H1 (cell line): ENCODE data around the gene SHLD1. TPM values are rescaled to one million over a fixed set of nuclear protein-coding genes. Genes with fewer than 3 reads are reported as not detected.

Experiments used
- CTCF ChIA-PET: fragments of 300-600 bp; sonication (Branson Sonifier 250); formaldehyde crosslinking; loops from one replicate; lab custom pipeline; 2021; ENCODE audit not compliant: partially characterized antibody; lab: Charles Lee
- POLR2A ChIA-PET: fragments of 300-600 bp; sonication (Branson Sonifier 250); formaldehyde crosslinking; loops from one replicate; lab custom pipeline; 2021; ENCODE audit warnings: inconsistent platforms; ENCODE audit not compliant: partially characterized antibody; lab: Charles Lee
- DNase-seq, 2 experiments: peaks; one replicate each; pipeline versions ENCODE4 v3.0.0 to v3.0.0-alpha.2; 2010 to 2022; ENCODE audit warnings: low spot score in 2 of 2, low read depth in 1 of 2, mixed read lengths in 1 of 2
- FAIRE-seq: peaks from 2 replicates; lab custom pipeline; 2011; peaks lifted over from hg19 to GRCh38; lab: Jason Lieb, UNC
- H2AFZ ChIP-seq: 2 replicates; pipeline ENCODE4 v1.8.1; 2012; ENCODE audit warnings: low read length, inconsistent platforms
- H2AK5ac ChIP-seq: 2 replicates; pipeline ENCODE4 v1.6.1; 2013; ENCODE audit warnings: low read depth, low read length
- H2BK120ac ChIP-seq: replicated peaks from 2 replicates; pipeline ENCODE3; 2013; ENCODE audit warnings: low read depth, low read length, inconsistent platforms
- H2BK12ac ChIP-seq: 2 replicates; pipeline ENCODE4 v1.6.1; 2013; ENCODE audit warnings: low read depth, low read length
- H2BK15ac ChIP-seq: 2 replicates; pipeline ENCODE4 v1.6.1; 2013; ENCODE audit warnings: low read length
- H2BK20ac ChIP-seq: 2 replicates; pipeline ENCODE4 v1.6.1; 2013; ENCODE audit warnings: low read length
- H2BK5ac ChIP-seq: 2 replicates; pipeline ENCODE4 v1.6.1; 2013; ENCODE audit warnings: low read depth, low read length
- H3K14ac ChIP-seq: 2 replicates; pipeline ENCODE4 v1.6.1; 2013; ENCODE audit warnings: inconsistent platforms; ENCODE audit not compliant: insufficient read length
- H3K18ac ChIP-seq: 2 replicates; pipeline ENCODE4 v1.6.1; 2013; ENCODE audit warnings: low read length; ENCODE audit errors: extremely low read depth
- H3K23ac ChIP-seq: 2 replicates; pipeline ENCODE4 v1.6.1; 2013; ENCODE audit warnings: inconsistent platforms; ENCODE audit not compliant: insufficient read length
- H3K23me2 ChIP-seq: 2 replicates; pipeline ENCODE4 v1.6.1; 2013; ENCODE audit warnings: low read depth, low read length
- H3K27ac ChIP-seq: 2 replicates; pipeline ENCODE4 v1.6.1; 2011; ENCODE audit warnings: low read depth, low read length, inconsistent platforms
- H3K27me3 ChIP-seq, 4 experiments: replicated peaks in 1 of 4; 1 replicate in 1 of 4; 2 replicates in 3 of 4; pipeline versions ENCODE4 v1.6.1 to v1.8.1; 2011 to 2013; ENCODE audit warnings: low read length in 3 of 4, mild to moderate bottlenecking in 3 of 4, inconsistent platforms in 2 of 4, mixed read lengths in 2 of 4, moderate library complexity in 1 of 4; ENCODE audit not compliant: control insufficient read depth in 3 of 4, insufficient read depth in 3 of 4; ENCODE audit errors: extremely low read depth in 1 of 4
- H3K36me3 ChIP-seq, 4 experiments: 2 replicates each; pipeline versions ENCODE4 v1.6.1 to v1.8.1; 2011 to 2013; ENCODE audit warnings: mild to moderate bottlenecking in 4 of 4, low read length in 3 of 4, moderate library complexity in 2 of 4, control low read depth in 1 of 4, inconsistent platforms in 1 of 4; ENCODE audit not compliant: insufficient read depth in 4 of 4, control insufficient read depth in 2 of 4
- H3K4ac ChIP-seq: replicated peaks from 2 replicates; pipeline ENCODE3; 2013; ENCODE audit warnings: low read length, low read depth, mixed read lengths, inconsistent platforms; ENCODE audit not compliant: insufficient read length
- H3K4me1 ChIP-seq, 4 experiments: replicated peaks in 1 of 4; 1 replicate in 1 of 4; 2 replicates in 3 of 4; pipeline versions ENCODE4 v1.6.1 to v1.8.1; 2011 to 2013; ENCODE audit warnings: low read length in 3 of 4, inconsistent platforms in 2 of 4, mixed read lengths in 1 of 4; ENCODE audit not compliant: insufficient read depth in 4 of 4, control insufficient read depth in 3 of 4
- H3K4me2 ChIP-seq, 2 experiments: 2 replicates each; pipeline versions ENCODE4 v1.6.1 to v1.8.1; 2011 to 2013; ENCODE audit warnings: low read depth in 2 of 2, low read length in 2 of 2, control low read depth in 1 of 2, inconsistent platforms in 1 of 2, mild to moderate bottlenecking in 1 of 2; ENCODE audit not compliant: insufficient read depth in 1 of 2
- H3K4me3 ChIP-seq, 4 experiments: fragments of 200-600, 300-600 bp in 1 of 4; sonication (generic), shearing (Covaris generic), sonication (Bioruptor Twin) in 1 of 4; 2 replicates each; pipeline versions ENCODE4 v1.5.1 to v1.8.1; 2011 to 2016; ENCODE audit warnings: low read length in 4 of 4, low read depth in 3 of 4, control low read depth in 2 of 4, inconsistent platforms in 2 of 4, mild to moderate bottlenecking in 2 of 4, mixed read lengths in 1 of 4, moderate library complexity in 1 of 4; ENCODE audit not compliant: insufficient read depth in 2 of 4; ENCODE audit errors: extremely low read depth in 1 of 4
- H3K56ac ChIP-seq: replicated peaks from 2 replicates; pipeline ENCODE3; 2013; ENCODE audit warnings: low read depth, mild to moderate bottlenecking, mixed read lengths, low read length, inconsistent platforms; ENCODE audit not compliant: insufficient read length
- H3K79me1 ChIP-seq: 2 replicates; pipeline ENCODE4 v1.6.1; 2013; ENCODE audit warnings: low read depth, low read length, control low read depth
- H3K79me2 ChIP-seq, 2 experiments: 2 replicates each; pipeline versions ENCODE4 v1.6.1 to v1.8.1; 2012 to 2013; ENCODE audit warnings: low read length in 2 of 2, mild to moderate bottlenecking in 2 of 2, inconsistent platforms in 1 of 2; ENCODE audit not compliant: insufficient read depth in 2 of 2, control insufficient read depth in 1 of 2
- H3K9ac ChIP-seq, 4 experiments: replicated peaks in 1 of 4; 1 replicate in 1 of 4; 2 replicates in 3 of 4; pipeline versions ENCODE4 v1.6.1 to v1.8.1; 2011 to 2013; ENCODE audit warnings: low read depth in 3 of 4, low read length in 3 of 4, control low read depth in 2 of 4, mild to moderate bottlenecking in 2 of 4, moderate library complexity in 2 of 4, inconsistent platforms in 1 of 4; ENCODE audit errors: extremely low read depth in 1 of 4
- H3K9me3 ChIP-seq, 2 experiments: 2 replicates each; pipeline versions ENCODE4 v1.6.1 to v1.8.1; 2012 to 2013; ENCODE audit warnings: mild to moderate bottlenecking in 2 of 2, moderate library complexity in 2 of 2, control low read depth in 1 of 2, inconsistent platforms in 1 of 2, low read depth in 1 of 2, low read length in 1 of 2, mixed read lengths in 1 of 2; ENCODE audit not compliant: insufficient read depth in 2 of 2
- H4K20me1 ChIP-seq, 2 experiments: replicated peaks in 1 of 2; 2 replicates each; pipeline versions ENCODE3 to v1.8.1; 2011 to 2013; ENCODE audit warnings: inconsistent platforms in 2 of 2, low read length in 2 of 2, mild to moderate bottlenecking in 1 of 2; ENCODE audit not compliant: insufficient read depth in 2 of 2, control insufficient read depth in 1 of 2
- H4K5ac ChIP-seq: 2 replicates; pipeline ENCODE4 v1.6.1; 2013; ENCODE audit warnings: low read length, low read depth, mixed read lengths, inconsistent platforms; ENCODE audit not compliant: insufficient read length
- H4K8ac ChIP-seq: 2 replicates; pipeline ENCODE4 v1.8.0; 2013; ENCODE audit warnings: mild to moderate bottlenecking, moderate library complexity, low read length, inconsistent platforms; ENCODE audit not compliant: insufficient read depth; ENCODE audit errors: extremely low read depth
- H4K91ac ChIP-seq: replicated peaks from 2 replicates; pipeline ENCODE3; 2013; ENCODE audit warnings: low read length, mixed read lengths, inconsistent platforms; ENCODE audit not compliant: insufficient read length
- BACH1 ChIP-seq: IDR thresholded peaks from 2 replicates; pipeline ENCODE4 v1.6.1; 2012; ENCODE audit warnings: low read length, improper control_type of control experiment
- CHD2 ChIP-seq: IDR thresholded peaks from 2 replicates; pipeline ENCODE4 v1.6.1; 2012; ENCODE audit warnings: low read length, improper control_type of control experiment
- CREB1 ChIP-seq: IDR thresholded peaks from 2 replicates; pipeline ENCODE4 v1.6.1; 2012; ENCODE audit warnings: inconsistent platforms
- E2F6 ChIP-seq: IDR thresholded peaks from 2 replicates; pipeline ENCODE4 v1.6.1; 2012; ENCODE audit warnings: inconsistent platforms
- EGR1 ChIP-seq: IDR thresholded peaks from 2 replicates; pipeline ENCODE4 v1.6.1; 2011; ENCODE audit warnings: low read depth, low read length, borderline replicate concordance
- EZH2 ChIP-seq: fragments of 200-600 bp; sonication (generic); IDR thresholded peaks from 2 replicates; pipeline ENCODE4 v1.7.1; 2012; ENCODE audit warnings: low read depth, mild to moderate bottlenecking, moderate library complexity, low read length, inconsistent platforms; ENCODE audit not compliant: severe bottlenecking
- KDM4A ChIP-seq: IDR thresholded peaks from one replicate; pipeline ENCODE4 v1.7.1; 2012; ENCODE audit warnings: low read depth, mild to moderate bottlenecking, moderate library complexity, low read length, inconsistent platforms; ENCODE audit not compliant: severe bottlenecking
- POLR2A ChIP-seq, 2 experiments: IDR thresholded peaks; 1 replicate in 1 of 2; 2 replicates in 1 of 2; pipeline ENCODE4 v1.6.1; 2011; ENCODE audit warnings: low read depth in 2 of 2, low read length in 2 of 2, mild to moderate bottlenecking in 2 of 2; ENCODE audit errors: control extremely low read depth in 1 of 2
- RXRA ChIP-seq: IDR thresholded peaks from 2 replicates; pipeline ENCODE4 v1.6.1; 2011; ENCODE audit warnings: low read depth, mild to moderate bottlenecking, low read length, moderate library complexity; ENCODE audit not compliant: insufficient read depth
- SIN3A ChIP-seq, 2 experiments: IDR thresholded peaks in 1 of 2; conservative IDR thresholded peaks in 1 of 2; 2 replicates each; pipeline ENCODE4 v1.6.1; 2011 to 2012; ENCODE audit warnings: low read length in 2 of 2, improper control_type of control experiment in 1 of 2, low read depth in 1 of 2, mild to moderate bottlenecking in 1 of 2
- SUZ12 ChIP-seq: fragments of 200-600 bp; sonication (generic); IDR thresholded peaks from 2 replicates; pipeline ENCODE4 v1.6.1; 2012; ENCODE audit warnings: mild to moderate bottlenecking, inconsistent platforms, low read length, moderate library complexity, mixed read lengths
- ZNF274 ChIP-seq: IDR thresholded peaks from 2 replicates; pipeline ENCODE4 v1.7.0; 2012; ENCODE audit warnings: low read length, borderline replicate concordance; ENCODE audit errors: extremely low read depth
- WGBS, 2 experiments: shearing (Covaris generic) in 1 of 2; methylation state at CpG; one replicate each; pipeline versions ENCODE4 v1.1.6 to v1.1.7; 2013 to 2015; ENCODE audit warnings: low lambda C conversion rate in 2 of 2, mixed read lengths in 2 of 2, inconsistent platforms in 1 of 2, low coverage in 1 of 2, missing lambda C conversion rate in 1 of 2; ENCODE audit not compliant: insufficient replicate concordance in 2 of 2, insufficient coverage in 1 of 2, insufficient read length in 1 of 2; ENCODE audit errors: extremely low coverage in 1 of 2, missing lambda C conversion rate in 1 of 2; 5-methylcytosine and 5-hydroxymethylcytosine counted together
- polyA plus RNA-seq, 7 experiments: library from polyadenylated mRNA; depleted of rRNA in 3 of 7; stranded (reverse) in 5 of 7; unstranded in 2 of 7; fragments of >200 nt in 5 of 7; fragments of 200-250 nt in 2 of 7; gene quantifications; 1 replicate in 5 of 7; 2 replicates in 1 of 7; 4 replicates in 1 of 7; pipeline versions ENCODE4 v1.2.1 to v1.2.3, GENCODE V29; 2011 to 2013; ENCODE audit warnings: missing spikeins in 2 of 7, mixed read lengths in 2 of 7
- total RNA-seq: library from RNA; stranded (reverse); fragmentation: NEBNext Ultra II Directional; extraction: Animal tissue kit (Norgen Biotek cat#: 25700); gene quantifications from 2 replicates; pipeline ENCODE4 v1.2.1, GENCODE V29; 2021

SHLD1 gene
- total and polyA plus RNA-seq, 2 of the 8 experiments (the other 6 are each of a cell fraction or from before 2014, with no cell fraction given), result 4.2 to 6.5 TPM

GRCh38 chr20:5884465-5885335 lies 134.5 kb downstream of the SHLD1 start:
- Histone ChIP-seq H3K36me3 (no peaks in the 10 kb centered on the region), H2BK15ac (no peak overlapping the region)
- no peak for FAIRE-seq
- no peak for TF ChIP-seq EGR1
- TF ChIP-seq CHD2, result no peak
- TF ChIP-seq SUZ12, result no peak
- TF ChIP-seq BACH1, result no peak
- TF ChIP-seq SIN3A (conservative IDR thresholded peaks at IDR 0.05 in 1 of 2, IDR thresholded peaks at IDR 0.05 in 1 of 2; ENCODE audit: low read depth in 1 of 2, low read length in 2 of 2), result no peak
- TF ChIP-seq POLR2A (IDR thresholded peaks at IDR 0.05; ENCODE audit: control extremely low read depth in 1 of 2, low read depth in 2 of 2, low read length in 2 of 2), result no peak
- no peak for TF ChIP-seq RXRA
- TF ChIP-seq CREB1, result no peak
- TF ChIP-seq E2F6, result no peak
- TF ChIP-seq KDM4A, result no peak
- no peak for TF ChIP-seq EZH2
- no peak for TF ChIP-seq ZNF274

More at GRCh38 chr20:5884465-5885335, 134.5 kb downstream of the SHLD1 start:
- no peak overlapping the region for H2AK5ac ChIP-seq
- H3K9ac ChIP-seq, result no peak overlapping the region
- POLR2A ChIA-PET, result no interaction called here
- H4K5ac ChIP-seq, result no peak overlapping the region
- H3K4me3 ChIP-seq, result no peak overlapping the region
- no peaks in the 10 kb centered on the region for H3K79me2 ChIP-seq
- no peak overlapping the region for H2BK12ac ChIP-seq
- no peak overlapping the region for H3K4me2 ChIP-seq
- H3K23ac ChIP-seq, result no peak overlapping the region
- no peak overlapping the region; the same call in 1 of the 2 replicates for H4K8ac ChIP-seq
- DNase-seq, result no peak
- no peaks in the 10 kb centered on the region for H3K9me3 ChIP-seq
- peaks cover 0 to 7% (median 4%) of the 10 kb centered on the region in 4 experiments; a peak in 4 of 7 replicates for H3K4me1 ChIP-seq
- no peak overlapping the region for H3K27ac ChIP-seq
- no peak overlapping the region for H2AFZ ChIP-seq
- H3K4ac ChIP-seq, result no peak overlapping the region
- H4K91ac ChIP-seq, result no peak overlapping the region
- H4K20me1 ChIP-seq, result no peaks in the 10 kb centered on the region
- CTCF ChIA-PET, result interaction anchor here (1.0 to 1.4 kb wide), 2 partner anchors 60 to 67 kb away, joined by 3 to 4 read pairs; no protein-coding TSS in a partner anchor
- H3K27me3 ChIP-seq, result no peaks in the 10 kb centered on the region; a peak in 1 of 7 replicates
- H3K14ac ChIP-seq, result no peak overlapping the region
- no peaks in the 10 kb centered on the region; the same call in 1 of the 2 replicates for H3K23me2 ChIP-seq
- H3K18ac ChIP-seq, result no peak overlapping the region
- no peak overlapping the region for H2BK120ac ChIP-seq
- H2BK20ac ChIP-seq, result no peak overlapping the region
- no peak overlapping the region for H3K56ac ChIP-seq
- 85% methylated on average over 8 of the region's 8 CpGs; no CpG with 5 or more reads in 1 of the 2 experiments for WGBS, 2 experiments
- no peak overlapping the region for H2BK5ac ChIP-seq
- H3K79me1 ChIP-seq, result no peaks in the 10 kb centered on the region
